Measurements from ENCODE around the gene UROC1.

GRCh38 chr3:126540951-126541627 is 23.5 kb upstream of the UROC1 start:
- no peak for TF ChIP-seq CTCF (IDR thresholded peaks at IDR 0.05)
- no peak for TF ChIP-seq EZH2 (IDR thresholded peaks at IDR 0.05; ENCODE audit: borderline replicate concordance, insufficient read depth, low read depth, low read length, poor library complexity, severe bottlenecking)
